Hepatocyte (in vitro differentiated cells): ENCODE results near the gene TTLL9. TPM values are rescaled to one million over a fixed set of nuclear protein-coding genes. Genes with fewer than 3 reads are reported as not detected.

Experiments
- DNase-seq: peaks from one replicate; pipeline ENCODE4 v3.0.0-alpha.2; 2016; ENCODE audit warnings: low spot score
- H2AFZ ChIP-seq: fragments of 200-600 bp; sonication (generic); 2 replicates; pipeline ENCODE4 v1.6.0; 2016; ENCODE audit warnings: antibody characterized with exemption, mild to moderate bottlenecking
- H3K27ac ChIP-seq: fragments of 200-600 bp; sonication (generic); 2 replicates; pipeline ENCODE4 v1.5.1; 2016; ENCODE audit warnings: mild to moderate bottlenecking
- H3K27me3 ChIP-seq: fragments of 200-600 bp; sonication (generic); 2 replicates; pipeline ENCODE4 v1.6.1; 2016
- H3K36me3 ChIP-seq: fragments of 200-600 bp; sonication (generic); replicated peaks from 2 replicates; pipeline ENCODE4 v1.5.1; 2016; ENCODE audit warnings: low read depth; ENCODE audit not compliant: insufficient read depth
- H3K4me1 ChIP-seq: fragments of 200-600 bp; sonication (generic); 2 replicates; pipeline ENCODE4 v1.5.1; 2016; ENCODE audit warnings: mild to moderate bottlenecking, moderate library complexity; ENCODE audit not compliant: insufficient read depth
- H3K4me2 ChIP-seq: fragments of 200-600 bp; sonication (generic); 2 replicates; pipeline ENCODE4 v1.6.0; 2016
- H3K4me3 ChIP-seq: fragments of 200-600 bp; sonication (generic); 2 replicates; pipeline ENCODE4 v1.5.1; 2016; ENCODE audit warnings: mild to moderate bottlenecking
- H3K79me2 ChIP-seq: fragments of 200-600 bp; sonication (generic); 2 replicates; pipeline ENCODE4 v1.6.0; 2017; ENCODE audit warnings: mild to moderate bottlenecking
- H3K9me2 ChIP-seq: fragments of 200-600 bp; sonication (generic); replicated peaks from 2 replicates; pipeline ENCODE4 v1.6.0; 2017; ENCODE audit warnings: mild to moderate bottlenecking; ENCODE audit not compliant: insufficient read depth
- H3K9me3 ChIP-seq: fragments of 200-600 bp; sonication (generic); 2 replicates; pipeline ENCODE4 v1.5.1; 2016; ENCODE audit warnings: low read depth, mild to moderate bottlenecking
- H4K20me1 ChIP-seq: fragments of 200-600 bp; sonication (generic); 2 replicates; pipeline ENCODE4 v1.6.0; 2016; ENCODE audit warnings: mild to moderate bottlenecking; ENCODE audit not compliant: insufficient read depth, poor library complexity, severe bottlenecking
- CTCF ChIP-seq: fragments of 200-600 bp; sonication (generic); IDR thresholded peaks from 2 replicates; pipeline ENCODE4 v1.5.1; 2016; ENCODE audit warnings: antibody characterized with exemption, mild to moderate bottlenecking; ENCODE audit not compliant: poor library complexity
- EZH2 ChIP-seq: fragments of 200-600 bp; sonication (generic); IDR thresholded peaks from 2 replicates; pipeline ENCODE4 v1.6.1; 2016; ENCODE audit warnings: antibody characterized with exemption, mild to moderate bottlenecking, borderline replicate concordance
- EZH2phosphoT487 ChIP-seq: fragments of 200-600 bp; sonication (generic); IDR thresholded peaks from one replicate; pipeline ENCODE4 v1.6.1; 2018; ENCODE audit warnings: antibody characterized with exemption, mild to moderate bottlenecking, low read depth, moderate library complexity; ENCODE audit not compliant: unreplicated experiment, severe bottlenecking
- WGBS: methylation state at CpG from one replicate; pipeline ENCODE4 v1.1.6; 2016; ENCODE audit warnings: low lambda C conversion rate; ENCODE audit errors: missing lambda C conversion rate; 5-methylcytosine and 5-hydroxymethylcytosine counted together
- polyA plus RNA-seq: library from polyadenylated mRNA; unstranded; fragments of >200 nt; fragmentation: Nextera tagmentation; extraction: Ambion mirVana; gene quantifications from 2 replicates; pipeline ENCODE4 v1.2.1, GENCODE V29; 2016
- total RNA-seq: library from RNA; depleted of rRNA; stranded (reverse); fragments of >200 nt; gene quantifications from 2 replicates; pipeline ENCODE4 v1.2.3, GENCODE V29; 2014

TTLL9 gene
- total and polyA plus RNA-seq, 2 experiments from 2014 or later = 0.18 TPM; not detected in 1

- no peaks in the 10 kb centered on the region for H4K20me1 ChIP-seq
- no peaks in the 10 kb centered on the region for H3K9me2 ChIP-seq
- 58% methylated on average over 6 of the region's 6 CpGs for WGBS
- H2AFZ ChIP-seq = no peak overlapping the region
- TF ChIP-seq EZH2phosphoT487 (no peak), CTCF (no peak), EZH2 (no peak)
- no peak overlapping the region for H3K27ac ChIP-seq
- H3K36me3 ChIP-seq = no peaks in the 10 kb centered on the region
- H3K4me2 ChIP-seq = no peak overlapping the region
- H3K9me3 ChIP-seq = no peaks in the 10 kb centered on the region
- H3K4me1 ChIP-seq = no peaks in the 10 kb centered on the region
- no peak for DNase-seq
- H3K4me3 ChIP-seq = no peak overlapping the region
- peaks cover 14% of the 10 kb centered on the region for H3K27me3 ChIP-seq
- no peaks in the 10 kb centered on the region for H3K79me2 ChIP-seq
These were observed 114.6 kb downstream of the TTLL9 start for GRCh38 chr20:31984981-31985471.

GRCh38 chr20:31987744-31988143 is 117.3 kb downstream of the TTLL9 start:
- no peaks in the 10 kb centered on the region for H3K9me3 ChIP-seq
- H3K4me2 ChIP-seq = no peak overlapping the region
- H3K27me3 ChIP-seq = peaks cover 23% of the 10 kb centered on the region
- DNase-seq = peak; percentile 46
- H3K4me3 ChIP-seq = no peak overlapping the region
- H2AFZ ChIP-seq = no peak overlapping the region
- H3K4me1 ChIP-seq = no peaks in the 10 kb centered on the region
- 60% methylated on average over 1 of the region's 1 CpG for WGBS
- no peaks in the 10 kb centered on the region for H4K20me1 ChIP-seq
- no peak overlapping the region for H3K27ac ChIP-seq
- no peaks in the 10 kb centered on the region for H3K36me3 ChIP-seq
- H3K9me2 ChIP-seq = no peaks in the 10 kb centered on the region
- TF ChIP-seq EZH2phosphoT487 (no peak), CTCF (no peak), EZH2 (no peak)
- no peaks in the 10 kb centered on the region for H3K79me2 ChIP-seq

- H3K27ac ChIP-seq = no peak overlapping the region
- peaks cover 27% of the 10 kb centered on the region for H3K27me3 ChIP-seq
- H3K36me3 ChIP-seq = no peaks in the 10 kb centered on the region
- no peaks in the 10 kb centered on the region for H3K9me3 ChIP-seq
- no peak overlapping the region for H3K4me3 ChIP-seq
- no peak overlapping the region for H2AFZ ChIP-seq
- no peak for TF ChIP-seq EZH2
- TF ChIP-seq CTCF = no peak
- TF ChIP-seq EZH2phosphoT487 = no peak
- H4K20me1 ChIP-seq = no peaks in the 10 kb centered on the region
- no peaks in the 10 kb centered on the region for H3K79me2 ChIP-seq
- 87% methylated on average over 5 of the region's 5 CpGs for WGBS
- H3K4me1 ChIP-seq = no peaks in the 10 kb centered on the region
- H3K4me2 ChIP-seq = no peak overlapping the region
- no peaks in the 10 kb centered on the region for H3K9me2 ChIP-seq
- no peak for DNase-seq
These were observed 118.1 kb downstream of the TTLL9 start for GRCh38 chr20:31988430-31989015.
